Spleen (tissue), 11 donors: ENCODE data around the gene FSTL5. TPM values are rescaled to one million over a fixed set of nuclear protein-coding genes. Genes with fewer than 3 reads are reported as not detected.

Experiments
- DNase-seq: peaks from one replicate; pipeline ENCODE4 v3.0.0-alpha.2; 2020
- H3K27ac ChIP-seq, 8 donors: fragments of 200-600 bp; sonication (generic) in 7 of 8; 1 replicate in 4 of 8; 2 replicates in 4 of 8; pipeline versions ENCODE4 v1.5.0 to v1.8.0; 2016 to 2021; ENCODE audit warnings: inconsistent platforms in 4 of 8, mild to moderate bottlenecking in 4 of 8, moderate library complexity in 1 of 8
- H3K27me3 ChIP-seq, 7 donors: fragments of 200-600 bp; sonication (generic) in 6 of 7; replicated peaks in 1 of 7; 1 replicate in 4 of 7; 2 replicates in 3 of 7; pipeline versions ENCODE4 v1.5.0 to v1.8.0; 2016 to 2021; ENCODE audit warnings: inconsistent platforms in 3 of 7, mild to moderate bottlenecking in 1 of 7
- H3K36me3 ChIP-seq, 6 donors: fragments of 200-600 bp; sonication (generic) in 5 of 6; 1 replicate in 4 of 6; 2 replicates in 2 of 6; pipeline versions ENCODE4 v1.5.0 to v1.8.0; 2016 to 2021; ENCODE audit warnings: inconsistent platforms in 2 of 6
- H3K4me1 ChIP-seq, 6 donors: fragments of 200-600 bp; sonication (generic) in 5 of 6; 1 replicate in 3 of 6; 2 replicates in 3 of 6; pipeline versions ENCODE4 v1.5.0 to v1.8.0; 2016 to 2021; ENCODE audit warnings: inconsistent platforms in 3 of 6
- H3K4me3 ChIP-seq, 8 donors: fragments of 200-600 bp; sonication (generic) in 7 of 8; 1 replicate in 4 of 8; 2 replicates in 4 of 8; pipeline versions ENCODE4 v1.5.0 to v1.8.0; 2016 to 2021; ENCODE audit warnings: inconsistent platforms in 4 of 8, mild to moderate bottlenecking in 4 of 8, moderate library complexity in 2 of 8
- H3K9me3 ChIP-seq, 8 donors: fragments of 200-600 bp; sonication (generic) in 7 of 8; 1 replicate in 4 of 8; 2 replicates in 4 of 8; pipeline versions ENCODE4 v1.5.0 to v1.8.0; 2016 to 2021; ENCODE audit warnings: inconsistent platforms in 4 of 8
- POLR2A ChIP-seq, 3 donors: fragments of 450-650 bp; IDR thresholded peaks; one replicate each; pipeline ENCODE4 v1.5.1; 2017; ENCODE audit warnings: antibody characterized with exemption in 3 of 3, mild to moderate bottlenecking in 1 of 3
- POLR2AphosphoS5 ChIP-seq, 3 donors: sonication (generic); formaldehyde crosslinking; IDR thresholded peaks; one replicate each; pipeline ENCODE4 v1.5.1; 2017; ENCODE audit warnings: antibody characterized with exemption in 3 of 3
- WGBS, 5 donors: extraction: QIAGEN DNeasy Blood & Tissue Kit in 3 of 5; methylation state at CpG; one replicate each; pipeline versions ENCODE4 v1.1.5 to v1.1.7; 2013 to 2018; 5-methylcytosine and 5-hydroxymethylcytosine counted together
- intact Hi-C: fragments of 100-400 bp; cut with DNase I; formaldehyde crosslinking; loops from one replicate; pipeline ENCODE4 v1.15.0; 2023; ENCODE audit warnings: low total_unique reads
- polyA plus RNA-seq, 3 donors: library from polyadenylated mRNA; stranded (reverse); fragments of 200-250 nt; gene quantifications; one replicate each; pipeline ENCODE4 v1.2.1, GENCODE V29; 2013
- total RNA-seq, 7 donors: library from RNA; depleted of rRNA in 3 of 7; stranded (reverse); fragments of >200 nt in 3 of 7; fragmentation: NEBNext Ultra II Directional in 4 of 7; extraction: Animal tissue kit (Norgen Biotek cat#: 25700) in 4 of 7; gene quantifications; one replicate each; pipeline versions ENCODE4 v1.1.0 to v1.2.1, GENCODE V29; 2016 to 2021
- TF ChIP-seq, protein P1 (sequence below), 11 experiments: fragments of 200-600 bp in 7 of 11; fragments of 450-650 bp in 4 of 11; sonication (generic) in 4 of 11; IDR thresholded peaks in 8 of 11; conservative IDR thresholded peaks in 3 of 11; 1 replicate in 7 of 11; 2 replicates in 4 of 11; pipeline versions ENCODE4 v1.4.0 to v1.8.0; 2016 to 2021; ENCODE audit warnings: antibody characterized with exemption in 11 of 11, inconsistent platforms in 4 of 11, mild to moderate bottlenecking in 1 of 11
- donor health status: healthy with polysubstance abuse.
- donor health status: DM: no; HTN: no; CAD: no; lungs with moderate emphysema.
- donor health status: DM: no; HTN: no; CAD: no.
- donor health status: Bipolar disorder and iron deficiency.
- donor health status: healthy.
- donor health status: DM: no; HTN: no; CAD: no.
- donor health status: DM: yes; HTN: yes; CAD: no.

Gene FSTL5
- total and polyA plus RNA-seq, 10 donors: 0.02 TPM; not detected in 9

DNA sequence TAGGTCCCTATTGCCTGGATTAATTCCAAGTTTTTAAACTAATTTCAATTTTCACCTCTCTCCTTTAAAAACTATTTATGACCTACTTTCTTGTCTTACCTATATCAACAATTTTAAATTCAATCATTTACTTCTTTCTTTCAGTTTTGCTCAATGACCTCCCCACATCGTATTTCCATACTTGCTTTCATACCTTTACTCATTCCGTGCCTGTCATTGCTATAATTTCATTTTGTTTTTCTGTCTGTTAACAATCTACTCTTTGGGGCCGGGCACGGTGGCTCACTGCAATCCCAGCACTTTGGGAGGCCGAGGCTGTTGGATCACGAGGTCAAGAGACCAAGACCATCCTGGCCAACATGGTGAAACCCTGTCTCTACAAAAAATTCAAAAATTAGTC is 781.1 kb downstream of the FSTL5 start:
- no peaks in the 10 kb centered on the region for H3K9me3 ChIP-seq
- H3K36me3 ChIP-seq: no peaks in the 10 kb centered on the region
- WGBS, 5 donors: 85 to 91% (median 90%) methylated on average over 6 of the region's 6 CpGs
- TF ChIP-seq POLR2A (IDR thresholded peaks at IDR 0.05) (no peak), POLR2AphosphoS5 (IDR thresholded peaks at IDR 0.05) (no peak)
- TF ChIP-seq, protein P1, sequence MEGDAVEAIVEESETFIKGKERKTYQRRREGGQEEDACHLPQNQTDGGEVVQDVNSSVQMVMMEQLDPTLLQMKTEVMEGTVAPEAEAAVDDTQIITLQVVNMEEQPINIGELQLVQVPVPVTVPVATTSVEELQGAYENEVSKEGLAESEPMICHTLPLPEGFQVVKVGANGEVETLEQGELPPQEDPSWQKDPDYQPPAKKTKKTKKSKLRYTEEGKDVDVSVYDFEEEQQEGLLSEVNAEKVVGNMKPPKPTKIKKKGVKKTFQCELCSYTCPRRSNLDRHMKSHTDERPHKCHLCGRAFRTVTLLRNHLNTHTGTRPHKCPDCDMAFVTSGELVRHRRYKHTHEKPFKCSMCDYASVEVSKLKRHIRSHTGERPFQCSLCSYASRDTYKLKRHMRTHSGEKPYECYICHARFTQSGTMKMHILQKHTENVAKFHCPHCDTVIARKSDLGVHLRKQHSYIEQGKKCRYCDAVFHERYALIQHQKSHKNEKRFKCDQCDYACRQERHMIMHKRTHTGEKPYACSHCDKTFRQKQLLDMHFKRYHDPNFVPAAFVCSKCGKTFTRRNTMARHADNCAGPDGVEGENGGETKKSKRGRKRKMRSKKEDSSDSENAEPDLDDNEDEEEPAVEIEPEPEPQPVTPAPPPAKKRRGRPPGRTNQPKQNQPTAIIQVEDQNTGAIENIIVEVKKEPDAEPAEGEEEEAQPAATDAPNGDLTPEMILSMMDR (IDR thresholded peaks at IDR 0.05 in 8 of 11, conservative IDR thresholded peaks at IDR 0.05 in 3 of 11): no peak
- no peak overlapping the region for H3K4me3 ChIP-seq
- H3K4me1 ChIP-seq: no peaks in the 10 kb centered on the region
- DNase-seq: no peak
- H3K27ac ChIP-seq: no peak overlapping the region
- no peaks in the 10 kb centered on the region for H3K27me3 ChIP-seq
- intact Hi-C loops: no loop called here

DNA sequence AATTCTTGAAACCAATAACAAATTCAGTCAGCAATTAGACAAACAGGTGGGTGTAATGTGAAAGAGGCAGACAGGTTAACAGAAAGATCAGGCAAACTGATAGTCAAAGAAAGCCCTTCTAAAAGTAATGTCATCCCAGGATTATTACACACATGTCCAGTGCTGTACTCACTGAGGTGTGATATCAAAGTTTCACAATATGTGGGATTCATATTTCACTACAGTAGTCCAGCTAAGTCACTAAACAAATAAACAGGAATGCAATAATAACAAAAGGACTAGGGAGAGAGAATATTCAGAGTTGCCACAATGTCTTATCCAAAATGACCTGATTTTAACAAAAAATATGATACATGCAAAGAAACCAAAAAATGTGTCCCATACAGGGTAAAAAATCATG is 787.5 kb downstream of the FSTL5 start:
- no peak for DNase-seq
- Histone ChIP-seq H3K9me3 (peaks cover 0 to 20% (median 15%) of the 10 kb centered on the region in 8 donors), H3K27me3 (no peaks in the 10 kb centered on the region), H3K36me3 (no peaks in the 10 kb centered on the region), H3K4me1 (no peaks in the 10 kb centered on the region), H3K27ac (no peak overlapping the region), H3K4me3 (no peak overlapping the region)
- TF ChIP-seq POLR2AphosphoS5 (IDR thresholded peaks at IDR 0.05) (no peak), POLR2A (IDR thresholded peaks at IDR 0.05) (no peak)
- TF ChIP-seq, protein P1 (IDR thresholded peaks at IDR 0.05 in 8 of 11, conservative IDR thresholded peaks at IDR 0.05 in 3 of 11): no peak
- intact Hi-C loops: no loop called here

DNA sequence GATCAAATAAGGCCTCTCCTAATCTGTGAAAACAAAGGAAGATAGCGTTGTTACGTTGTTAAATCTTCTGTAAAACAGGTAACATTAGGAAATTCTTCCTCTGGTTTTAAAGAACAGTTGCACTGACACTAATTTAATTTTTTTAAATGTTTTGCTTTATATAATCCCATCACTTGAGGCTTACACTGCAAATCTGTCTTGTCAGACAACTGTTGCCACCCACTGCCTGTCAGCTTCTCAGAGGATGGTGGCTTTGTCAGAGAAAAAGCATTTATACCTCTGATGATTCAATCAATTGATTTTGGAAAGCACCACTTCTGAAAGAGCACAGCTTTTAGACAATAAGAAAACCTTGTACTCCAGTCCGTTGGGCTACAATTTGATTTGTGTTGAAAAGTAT is 799.1 kb downstream of the FSTL5 start:
- Histone ChIP-seq H3K4me1 (no peaks in the 10 kb centered on the region), H3K27me3 (no peaks in the 10 kb centered on the region), H3K27ac (no peak overlapping the region), H3K4me3 (no peak overlapping the region), H3K9me3 (no peaks in the 10 kb centered on the region), H3K36me3 (no peaks in the 10 kb centered on the region)
- TF ChIP-seq POLR2AphosphoS5 (IDR thresholded peaks at IDR 0.05): no peak
- no peak for TF ChIP-seq POLR2A (IDR thresholded peaks at IDR 0.05)
- TF ChIP-seq, protein P1 (IDR thresholded peaks at IDR 0.05 in 8 of 11, conservative IDR thresholded peaks at IDR 0.05 in 3 of 11): no peak
- 81 to 88% (median 83%) methylated on average over 3 of the region's 3 CpGs for WGBS, 5 donors
- intact Hi-C loops: no loop called here
- DNase-seq: no peak

DNA sequence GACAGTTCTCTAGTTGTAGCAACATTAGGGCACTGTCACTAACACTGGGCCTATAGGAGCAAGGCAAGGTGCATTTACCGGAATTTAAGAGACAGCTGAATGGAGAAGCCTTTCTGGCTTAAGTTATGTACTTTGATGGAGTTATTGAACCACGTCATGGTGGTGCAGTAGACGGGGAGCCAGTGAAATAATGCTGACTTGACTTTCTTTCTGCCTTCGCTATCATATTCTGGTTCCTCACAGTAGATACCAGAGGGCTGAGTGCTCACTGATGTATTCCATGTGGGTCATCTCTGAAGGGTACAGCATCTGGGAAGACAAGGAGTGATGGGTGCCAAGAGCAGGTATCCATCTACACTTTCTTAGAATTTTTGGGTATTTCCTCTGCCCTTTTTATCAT is 802.8 kb downstream of the FSTL5 start:
- no peak overlapping the region for H3K27ac ChIP-seq
- H3K27me3 ChIP-seq: no peaks in the 10 kb centered on the region
- no peaks in the 10 kb centered on the region for H3K9me3 ChIP-seq
- no peaks in the 10 kb centered on the region for H3K36me3 ChIP-seq
- TF ChIP-seq, protein P1 (IDR thresholded peaks at IDR 0.05 in 8 of 11, conservative IDR thresholded peaks at IDR 0.05 in 3 of 11): no peak
- TF ChIP-seq POLR2A (IDR thresholded peaks at IDR 0.05): no peak
- TF ChIP-seq POLR2AphosphoS5 (IDR thresholded peaks at IDR 0.05): no peak
- intact Hi-C loops: no loop called here
- H3K4me1 ChIP-seq: no peaks in the 10 kb centered on the region
- 75 to 85% (median 85%) methylated on average over 4 of the region's 4 CpGs for WGBS, 5 donors
- no peak for DNase-seq
- no peak overlapping the region for H3K4me3 ChIP-seq
